GM23248 (cell line): ENCODE results near the gene TBC1D23.

Source experiments
- EZH2 ChIP-seq: fragments of 200-600 bp; sonication (generic); IDR thresholded peaks from 2 replicates; pipeline ENCODE4 v1.6.1; 2018; ENCODE audit warnings: antibody characterized with exemption, mild to moderate bottlenecking; ENCODE audit not compliant: insufficient read depth, poor library complexity, severe bottlenecking
- EZH2phosphoT487 ChIP-seq: fragments of 200-600 bp; sonication (generic); IDR thresholded peaks from 2 replicates; pipeline ENCODE4 v1.6.1; 2018; ENCODE audit warnings: antibody characterized with exemption, moderate library complexity, mild to moderate bottlenecking, low read depth; ENCODE audit not compliant: insufficient read depth

GRCh38 chr3:100339786-100340185 is 79.0 kb downstream of the TBC1D23 start:
- TF ChIP-seq EZH2, result no peak
- TF ChIP-seq EZH2phosphoT487, result no peak
